Measurements from ENCODE around the gene NR3C2. TPM values are rescaled to one million over a fixed set of nuclear protein-coding genes. Genes with fewer than 3 reads are reported as not detected.

NR3C2 gene
- total RNA-seq, 1 donor: 4.7 TPM

- no peak for DNase-seq (ENCODE audit: low read depth)
Measured at GRCh38 chr4:148296498-148296897, 145.7 kb downstream of the NR3C2 start.

GRCh38 chr4:148295642-148296041, 146.6 kb downstream of the NR3C2 start:
- no peak overlapping the region for H3K4me3 ChIP-seq (ENCODE audit: low read depth, low read length)
- DNase-seq (ENCODE audit: low read depth): no peak
- TF ChIP-seq CTCF (IDR thresholded peaks at IDR 0.05; ENCODE audit: insufficient read depth, low read length): no peak

More at GRCh38 chr4:148296498-148296897, 145.7 kb downstream of the NR3C2 start:
- no peak overlapping the region for H3K4me3 ChIP-seq (ENCODE audit: low read depth, low read length)
- TF ChIP-seq CTCF (IDR thresholded peaks at IDR 0.05; ENCODE audit: insufficient read depth, low read length): no peak

GRCh38 chr4:148293571-148293970, 148.6 kb downstream of the NR3C2 start:
- no peak for TF ChIP-seq CTCF (IDR thresholded peaks at IDR 0.05; ENCODE audit: insufficient read depth, low read length)
- H3K4me3 ChIP-seq (ENCODE audit: low read depth, low read length): no peak overlapping the region
- no peak for DNase-seq (ENCODE audit: low read depth)

- DNase-seq (ENCODE audit: low read depth): no peak
- TF ChIP-seq CTCF (IDR thresholded peaks at IDR 0.05; ENCODE audit: insufficient read depth, low read length): no peak
- no peak overlapping the region for H3K4me3 ChIP-seq (ENCODE audit: low read depth, low read length)
Measured at GRCh38 chr4:148292686-148293085, 149.5 kb downstream of the NR3C2 start.

GRCh38 chr4:148289740-148290139, 152.5 kb downstream of the NR3C2 start:
- no peak for TF ChIP-seq CTCF (IDR thresholded peaks at IDR 0.05; ENCODE audit: insufficient read depth, low read length)
- no peak for DNase-seq (ENCODE audit: low read depth)
- H3K4me3 ChIP-seq (ENCODE audit: low read depth, low read length): no peak overlapping the region

GRCh38 chr4:148288448-148288847, 153.8 kb downstream of the NR3C2 start:
- DNase-seq (ENCODE audit: low read depth): no peak
- TF ChIP-seq CTCF (IDR thresholded peaks at IDR 0.05; ENCODE audit: insufficient read depth, low read length): no peak
- no peak overlapping the region for H3K4me3 ChIP-seq (ENCODE audit: low read depth, low read length)

- TF ChIP-seq CTCF (IDR thresholded peaks at IDR 0.05; ENCODE audit: insufficient read depth, low read length): no peak
- DNase-seq (ENCODE audit: low read depth): no peak
- no peak overlapping the region for H3K4me3 ChIP-seq (ENCODE audit: low read depth, low read length)
Measured at GRCh38 chr4:148287111-148287510, 155.1 kb downstream of the NR3C2 start.
